ENCODE data around the gene GPR156. TPM values are rescaled to one million over a fixed set of nuclear protein-coding genes. Genes with fewer than 3 reads are reported as not detected.
"Not testable (repeated sequence)": the region's sequence is repeated elsewhere in the genome, so short reads cannot be mapped to it uniquely, and the experiment has no call there.

GPR156 gene
- total RNA-seq, 1 experiment from 2014 or later = 0.24 TPM

- peak; percentile 16 for DNase-seq (ENCODE audit: low read depth)
Measured at GRCh38 chr3:120274739-120275167, 10.3 kb downstream of the GPR156 start.

DNA sequence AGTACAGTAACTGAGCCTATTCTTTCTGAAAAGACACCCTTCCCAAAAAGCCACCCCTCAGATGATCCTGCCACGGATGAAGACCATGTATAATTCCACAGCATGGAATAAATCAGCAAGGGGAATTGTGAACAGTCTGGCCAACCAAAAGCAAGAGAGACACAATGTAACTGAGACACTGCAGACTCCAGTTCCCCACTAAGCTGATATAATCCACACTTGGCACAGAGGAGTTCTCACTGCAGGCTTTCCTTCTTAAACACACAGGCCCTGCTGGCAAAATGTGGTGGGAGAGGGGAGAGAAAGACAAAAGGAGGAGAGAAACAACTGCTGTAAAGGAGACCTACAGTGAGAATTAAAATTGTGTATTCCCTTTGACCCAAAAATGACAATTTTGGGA lies 12.7 kb downstream of the GPR156 start:
- no peak for DNase-seq (ENCODE audit: low read depth)

- DNase-seq (ENCODE audit: low read depth) = no peak
Measured at GRCh38 chr3:120265989-120266388, 19.0 kb downstream of the GPR156 start.

GRCh38 chr3:120264963-120265362 lies 20.1 kb downstream of the GPR156 start:
- DNase-seq (ENCODE audit: low read depth) = no peak

DNA sequence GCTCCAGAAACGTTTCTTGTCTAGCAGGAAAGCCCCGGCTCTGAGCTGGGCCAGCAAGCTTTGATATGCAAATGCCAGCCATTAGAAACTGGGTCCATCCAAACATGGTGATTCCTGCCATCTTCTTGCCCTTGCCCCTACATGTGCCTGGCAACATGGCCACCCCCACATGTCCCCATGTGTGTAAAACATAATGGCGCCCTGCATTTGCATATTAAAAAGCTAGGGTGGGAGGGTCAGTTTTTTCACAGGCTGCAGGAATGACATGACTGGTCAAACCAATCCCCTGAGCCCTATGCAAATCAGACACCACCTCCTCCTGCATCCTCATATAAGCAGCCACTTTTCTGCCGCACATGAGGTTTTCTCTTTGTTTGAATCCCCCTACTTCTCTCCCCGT lies 21.2 kb downstream of the GPR156 start:
- peak; percentile 65 for DNase-seq (ENCODE audit: low read depth)

GRCh38 chr3:120258009-120258408 lies 27.0 kb downstream of the GPR156 start:
- DNase-seq (ENCODE audit: low read depth) = no peak

DNA sequence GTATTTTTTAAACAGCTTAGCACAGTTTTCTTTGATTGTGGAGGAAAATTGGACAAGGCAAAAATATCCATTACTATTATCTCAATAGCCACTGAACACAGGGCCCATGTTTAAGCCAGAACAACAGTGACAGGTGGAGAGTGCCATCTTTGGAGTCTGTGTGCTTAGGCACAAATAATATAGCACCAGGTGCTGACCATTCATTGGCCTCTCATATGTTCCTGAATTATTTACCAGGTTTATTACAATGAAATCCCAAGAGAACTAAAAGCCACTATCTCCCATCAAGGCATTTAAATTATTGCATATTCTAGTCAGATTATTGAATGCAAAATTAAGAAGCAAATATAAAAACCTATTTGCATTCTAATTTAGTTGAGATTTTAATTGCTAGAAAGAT lies 39.6 kb downstream of the GPR156 start:
- DNase-seq (ENCODE audit: low read depth) = no peak

GRCh38 chr3:120244834-120245225 lies 40.2 kb downstream of the GPR156 start:
- DNase-seq (ENCODE audit: low read depth) = no peak

DNA sequence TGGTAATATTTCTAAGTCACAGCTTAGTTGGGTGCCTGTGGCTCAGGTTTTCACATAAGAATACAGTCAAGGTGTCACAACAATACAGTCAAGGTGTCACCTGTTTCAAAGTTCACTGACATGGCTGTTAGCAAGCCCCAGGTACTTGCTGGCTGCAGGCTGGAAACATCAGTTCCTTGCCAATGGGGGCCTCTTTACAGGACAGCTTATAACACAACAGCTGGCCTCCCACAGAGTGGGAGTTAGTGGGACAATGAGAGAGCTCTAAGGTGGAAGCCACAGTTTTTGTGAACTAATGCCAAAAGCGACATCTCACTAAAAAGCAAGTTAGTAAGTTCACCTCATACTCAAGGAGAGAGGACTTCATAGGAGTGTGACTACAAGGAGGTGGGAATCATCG lies 45.4 kb downstream of the GPR156 start:
- DNase-seq (ENCODE audit: low read depth) = no peak

- DNase-seq (ENCODE audit: low read depth) = no peak
Measured at GRCh38 chr3:120227710-120228347, 57.2 kb downstream of the GPR156 start.

DNA sequence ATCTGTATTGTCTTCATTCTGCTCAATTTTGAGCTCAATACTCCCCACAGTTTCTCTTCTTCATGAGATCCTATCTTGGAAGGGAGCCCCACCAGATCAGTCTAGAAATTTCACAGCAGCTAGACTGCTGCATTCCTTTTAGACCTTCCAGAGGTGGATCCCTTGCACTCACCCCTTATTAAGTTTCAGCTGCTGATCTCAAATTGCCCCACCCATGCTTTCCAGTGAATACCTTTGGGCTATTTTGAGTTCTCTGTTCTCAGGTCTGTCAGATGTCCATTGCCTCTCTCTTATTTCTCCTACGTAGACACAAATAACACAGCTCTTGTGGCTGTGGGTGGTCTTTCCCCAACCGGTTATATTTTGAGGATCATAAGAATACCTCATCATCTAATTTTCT lies 60.8 kb downstream of the GPR156 start:
- no peak for DNase-seq (ENCODE audit: low read depth)

DNA sequence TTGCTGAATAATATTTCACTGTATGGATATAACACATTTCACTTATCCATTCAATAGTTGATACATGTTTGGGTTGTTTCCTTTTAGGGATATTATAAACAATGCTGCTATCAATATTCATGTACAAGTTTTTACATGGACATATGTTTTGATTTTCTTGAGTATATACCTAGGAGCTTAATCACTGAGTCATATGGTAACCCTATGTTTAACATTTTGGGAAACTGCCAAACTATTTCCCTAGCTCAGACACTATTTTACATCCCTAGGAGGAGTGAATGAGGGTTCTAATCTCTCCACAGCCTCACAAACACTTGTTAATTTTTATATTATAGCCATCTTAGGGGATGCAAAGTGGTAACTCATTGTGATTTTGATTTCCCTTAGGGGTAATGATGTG lies 66.0 kb downstream of the GPR156 start:
- no peak for DNase-seq (ENCODE audit: low read depth)

DNA sequence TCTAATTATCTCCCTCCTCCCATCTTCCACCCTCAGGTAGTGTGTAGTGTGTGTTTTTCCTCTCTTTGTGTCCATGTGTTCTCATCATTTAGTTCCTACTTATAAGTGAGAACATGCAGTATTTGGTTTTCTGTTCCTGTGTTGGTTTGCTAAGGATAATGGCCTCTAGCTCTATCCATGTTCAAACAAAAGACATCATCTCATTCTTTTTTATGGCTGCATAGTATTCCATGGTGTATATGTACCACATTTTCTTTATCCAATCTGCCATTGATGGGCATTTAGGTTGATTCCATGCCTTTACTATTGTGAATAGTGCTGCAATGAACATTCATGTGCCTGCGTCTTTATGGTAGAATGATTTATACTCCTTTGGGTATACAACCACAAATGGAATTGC lies 68.4 kb downstream of the GPR156 start:
- DNase-seq (ENCODE audit: low read depth) = not testable (repeated sequence)

DNA sequence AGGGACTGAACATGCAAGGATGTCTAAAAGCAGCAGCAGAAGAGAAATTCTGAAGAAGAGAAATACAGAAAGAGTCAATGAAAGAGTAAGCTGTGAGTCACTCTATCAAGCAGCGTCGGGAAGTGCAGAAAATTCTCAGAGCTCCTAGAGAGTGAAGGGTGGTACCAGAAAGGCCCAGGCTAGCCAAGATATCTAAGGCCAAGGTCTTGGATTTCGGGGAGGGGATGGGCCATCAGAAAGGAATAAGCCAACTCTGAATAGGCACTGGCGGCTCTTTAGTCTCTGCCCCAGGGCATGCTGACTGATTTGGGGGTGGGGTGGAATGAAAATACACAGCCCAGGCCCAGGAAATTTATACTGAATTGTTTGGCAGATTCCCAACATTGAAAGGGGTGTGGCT lies 70.8 kb downstream of the GPR156 start:
- peak; percentile 19 for DNase-seq (ENCODE audit: low read depth)

- no peak for DNase-seq (ENCODE audit: low read depth)
Measured at GRCh38 chr3:120212505-120212904, 72.5 kb downstream of the GPR156 start.

DNA sequence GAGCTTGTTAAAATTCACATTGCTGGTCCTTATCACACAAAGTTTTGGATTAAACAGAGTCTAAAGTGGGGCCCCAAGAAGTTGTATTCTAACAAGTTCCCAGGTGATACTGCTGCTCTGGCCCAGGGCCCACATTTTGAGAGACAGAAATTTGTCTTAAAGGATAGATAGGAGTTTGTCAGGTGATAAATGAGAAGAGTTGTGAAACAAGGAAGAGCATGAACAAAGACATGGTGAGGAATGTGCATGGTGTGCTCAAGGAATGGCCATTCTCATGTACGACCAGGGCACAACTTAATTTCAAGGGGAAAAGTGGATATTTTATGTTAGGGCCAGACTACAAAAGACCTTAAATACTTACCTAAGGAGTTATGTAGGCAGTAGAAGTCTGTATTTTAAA lies 75.6 kb downstream of the GPR156 start:
- no peak for DNase-seq (ENCODE audit: low read depth)

DNA sequence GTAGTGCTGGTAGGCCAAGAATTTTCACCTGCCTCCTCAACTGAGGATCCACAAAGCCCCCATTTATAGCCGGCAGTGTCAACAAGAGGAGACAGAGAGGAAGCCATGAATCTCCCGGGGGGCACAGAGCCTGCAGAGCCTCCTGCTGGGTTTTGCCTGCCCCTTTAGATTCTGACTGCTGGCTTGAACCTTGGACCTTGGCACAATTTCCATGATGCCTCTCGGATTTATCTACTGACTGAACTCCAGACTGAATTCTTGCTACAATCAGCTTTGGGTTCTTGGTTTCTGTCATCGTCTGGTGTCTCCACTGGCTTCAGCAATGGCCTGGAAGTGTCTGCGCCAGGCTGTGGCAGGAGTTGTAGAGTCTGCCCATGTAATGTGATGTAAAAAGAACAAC lies 80.7 kb downstream of the GPR156 start:
- DNase-seq (ENCODE audit: low read depth) = no peak

- DNase-seq (ENCODE audit: low read depth) = no peak
Measured at GRCh38 chr3:120203621-120204020, 81.4 kb downstream of the GPR156 start.

DNA sequence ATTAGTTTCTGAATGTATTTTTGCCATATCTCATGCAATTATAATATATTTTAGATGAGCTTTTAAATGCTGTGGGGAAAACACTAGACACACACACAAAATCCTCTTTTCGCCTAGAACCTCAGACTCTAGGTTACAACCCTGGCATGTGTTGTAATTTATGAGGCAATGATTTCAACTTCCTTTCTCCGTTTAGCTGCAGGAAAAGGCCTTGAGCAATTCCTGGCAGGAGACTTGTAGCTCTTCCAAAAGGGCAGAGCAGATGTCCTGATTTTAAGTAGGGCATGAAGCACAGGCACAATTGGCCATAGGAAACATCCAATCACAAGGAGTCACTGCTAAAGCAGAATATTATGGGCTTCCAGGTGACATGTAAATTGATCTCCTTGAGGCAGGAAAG lies 82.0 kb downstream of the GPR156 start:
- DNase-seq (ENCODE audit: low read depth) = peak; percentile 77

GRCh38 chr3:120202363-120202762 lies 82.7 kb downstream of the GPR156 start:
- no peak for DNase-seq (ENCODE audit: low read depth)

- DNase-seq (ENCODE audit: low read depth) = no peak
Measured at GRCh38 chr3:120200493-120201235, 84.4 kb downstream of the GPR156 start.

DNA sequence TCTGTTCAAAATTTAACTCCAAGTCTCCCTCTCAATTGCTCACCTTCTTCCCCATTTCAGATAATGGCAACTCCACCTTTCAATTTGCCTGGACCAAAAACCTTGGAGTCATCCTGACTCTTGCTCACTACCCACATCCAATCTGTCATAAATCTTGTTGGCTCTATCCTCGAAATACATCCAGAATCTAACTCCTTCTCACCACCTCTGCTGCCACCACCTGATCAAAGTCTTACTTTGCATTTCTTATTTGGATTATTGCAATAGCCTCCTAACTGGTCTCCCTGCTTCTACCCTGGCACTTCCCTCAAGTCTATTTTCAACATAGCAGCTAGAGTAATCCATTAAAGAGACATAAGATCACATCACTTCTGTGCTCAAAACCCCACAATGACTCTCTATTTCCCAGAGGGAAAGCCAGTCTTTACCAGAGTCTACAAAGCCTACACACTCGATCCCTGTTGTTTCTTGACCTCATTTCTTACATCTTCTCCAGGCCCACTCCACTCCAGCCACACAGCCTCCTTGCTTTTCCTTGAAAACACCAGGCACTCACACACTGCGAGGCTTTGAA lies 86.6 kb downstream of the GPR156 start:
- peak; percentile 49 for DNase-seq (ENCODE audit: low read depth)

DNA sequence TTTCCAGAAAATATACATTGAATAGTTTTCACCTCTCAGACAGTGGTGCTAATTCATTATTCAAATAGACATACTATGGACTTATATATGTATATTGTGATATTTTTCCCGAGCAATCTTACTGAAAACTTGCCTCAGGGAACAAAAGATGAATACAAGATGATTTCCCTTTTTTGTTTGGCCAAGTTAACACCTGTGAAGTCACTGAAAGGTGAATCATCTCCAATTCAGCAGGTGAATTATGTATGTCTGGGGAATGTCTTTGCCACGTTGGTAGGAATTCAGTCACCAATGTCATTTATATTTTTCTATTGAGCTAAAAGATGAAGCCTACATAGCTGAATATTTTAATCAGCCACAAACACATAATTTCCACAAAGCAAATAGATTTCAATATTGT lies 88.2 kb downstream of the GPR156 start:
- no peak for DNase-seq (ENCODE audit: low read depth)
